ENCODE measurements around the gene DECR2.

The DECR2 gene

DNA sequence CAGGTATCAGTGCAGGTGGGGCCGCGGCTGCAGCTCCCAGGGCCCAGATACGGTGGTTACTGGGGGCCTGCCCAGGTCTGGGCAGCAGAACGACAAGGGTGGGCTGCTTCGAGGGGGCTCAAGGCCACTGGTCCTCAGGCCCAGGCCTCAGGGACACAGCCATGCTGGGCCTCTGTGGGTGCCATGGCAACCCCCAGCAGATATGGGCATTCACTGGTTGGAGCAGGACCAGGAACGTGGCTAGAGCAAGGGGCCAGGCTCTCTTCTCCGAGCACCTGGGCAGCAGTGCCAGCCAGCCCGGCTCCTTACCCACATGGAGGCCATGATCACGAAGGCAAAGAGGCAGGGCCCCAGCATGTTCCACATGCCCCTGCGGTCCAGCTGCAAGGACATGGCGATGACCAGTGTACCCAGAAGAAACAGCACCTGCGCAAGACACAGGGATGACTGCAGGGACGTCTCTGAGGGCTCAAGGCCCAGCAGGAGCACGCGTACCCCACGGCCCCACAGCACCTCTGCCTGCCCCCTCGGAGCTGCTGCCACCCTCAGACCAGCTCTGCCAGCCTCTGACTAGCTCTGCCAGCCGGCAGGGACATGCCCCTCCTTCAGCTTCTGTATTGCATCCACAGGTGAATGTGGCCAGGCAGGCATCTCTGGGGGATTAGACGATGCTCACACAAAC, 29.2 kb upstream of the DECR2 start:
- TF ChIP-seq ARNTL (CRISPR knock-in tag; IDR thresholded peaks at IDR 0.05; ENCODE audit: borderline replicate concordance, low read depth) = no peak
- no peak for TF ChIP-seq ZC3H10 (CRISPR knock-in tag; IDR thresholded peaks at IDR 0.05)
- no peak for TF ChIP-seq ESRRG (CRISPR knock-in tag; IDR thresholded peaks at IDR 0.05)
- TF ChIP-seq ZNF70 (CRISPR knock-in tag; IDR thresholded peaks at IDR 0.05) = no peak
- no peak for TF ChIP-seq CSDC2 (CRISPR knock-in tag; IDR thresholded peaks at IDR 0.05)
- TF ChIP-seq, protein P1, sequence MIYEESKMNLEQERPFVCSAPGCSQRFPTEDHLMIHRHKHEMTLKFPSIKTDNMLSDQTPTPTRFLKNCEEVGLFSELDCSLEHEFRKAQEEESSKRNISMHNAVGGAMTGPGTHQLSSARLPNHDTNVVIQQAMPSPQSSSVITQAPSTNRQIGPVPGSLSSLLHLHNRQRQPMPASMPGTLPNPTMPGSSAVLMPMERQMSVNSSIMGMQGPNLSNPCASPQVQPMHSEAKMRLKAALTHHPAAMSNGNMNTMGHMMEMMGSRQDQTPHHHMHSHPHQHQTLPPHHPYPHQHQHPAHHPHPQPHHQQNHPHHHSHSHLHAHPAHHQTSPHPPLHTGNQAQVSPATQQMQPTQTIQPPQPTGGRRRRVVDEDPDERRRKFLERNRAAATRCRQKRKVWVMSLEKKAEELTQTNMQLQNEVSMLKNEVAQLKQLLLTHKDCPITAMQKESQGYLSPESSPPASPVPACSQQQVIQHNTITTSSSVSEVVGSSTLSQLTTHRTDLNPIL (CRISPR knock-in tag; IDR thresholded peaks at IDR 0.05; ENCODE audit: low read depth) = no peak
- no peak for TF ChIP-seq BACH2 (CRISPR knock-in tag; IDR thresholded peaks at IDR 0.05; ENCODE audit: borderline replicate concordance)
- TF ChIP-seq, protein P2, sequence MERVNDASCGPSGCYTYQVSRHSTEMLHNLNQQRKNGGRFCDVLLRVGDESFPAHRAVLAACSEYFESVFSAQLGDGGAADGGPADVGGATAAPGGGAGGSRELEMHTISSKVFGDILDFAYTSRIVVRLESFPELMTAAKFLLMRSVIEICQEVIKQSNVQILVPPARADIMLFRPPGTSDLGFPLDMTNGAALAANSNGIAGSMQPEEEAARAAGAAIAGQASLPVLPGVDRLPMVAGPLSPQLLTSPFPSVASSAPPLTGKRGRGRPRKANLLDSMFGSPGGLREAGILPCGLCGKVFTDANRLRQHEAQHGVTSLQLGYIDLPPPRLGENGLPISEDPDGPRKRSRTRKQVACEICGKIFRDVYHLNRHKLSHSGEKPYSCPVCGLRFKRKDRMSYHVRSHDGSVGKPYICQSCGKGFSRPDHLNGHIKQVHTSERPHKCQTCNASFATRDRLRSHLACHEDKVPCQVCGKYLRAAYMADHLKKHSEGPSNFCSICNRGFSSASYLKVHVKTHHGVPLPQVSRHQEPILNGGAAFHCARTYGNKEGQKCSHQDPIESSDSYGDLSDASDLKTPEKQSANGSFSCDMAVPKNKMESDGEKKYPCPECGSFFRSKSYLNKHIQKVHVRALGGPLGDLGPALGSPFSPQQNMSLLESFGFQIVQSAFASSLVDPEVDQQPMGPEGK (CRISPR knock-in tag; IDR thresholded peaks at IDR 0.05; ENCODE audit: borderline replicate concordance) = no peak
- no peak for ATAC-seq

DNA sequence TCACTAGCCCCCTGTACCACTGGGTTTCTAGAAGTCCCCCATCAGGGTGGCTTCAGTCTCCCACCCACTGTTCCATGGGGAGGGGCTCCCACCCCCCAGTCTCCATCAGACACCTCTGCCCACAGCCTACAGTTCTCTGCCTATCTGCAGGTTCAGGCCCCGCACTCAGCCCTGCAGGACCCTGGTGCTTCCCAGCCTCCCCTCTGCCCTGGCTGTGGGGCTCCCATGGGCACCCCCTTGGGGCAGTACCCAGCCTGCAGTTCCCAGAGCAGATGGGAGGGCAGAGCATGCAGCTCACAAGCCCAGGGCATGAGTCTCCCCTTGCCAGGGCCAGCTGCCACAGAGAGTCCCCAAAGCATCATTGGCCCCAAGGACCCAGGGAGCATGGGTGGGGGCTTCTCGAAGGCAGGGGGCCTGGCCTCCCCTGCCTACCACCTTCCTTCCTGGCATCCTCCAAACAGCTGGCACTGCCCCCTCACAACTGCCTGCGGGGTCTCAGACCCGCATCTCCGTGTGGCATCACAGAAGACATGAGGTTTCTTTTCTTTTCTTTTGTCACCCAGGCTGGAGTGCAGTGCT, 28.6 kb upstream of the DECR2 start:
- TF ChIP-seq ZFP3 (CRISPR knock-in tag; IDR thresholded peaks at IDR 0.05) (no peak), ZFP30 (CRISPR knock-in tag; IDR thresholded peaks at IDR 0.05) (no peak), ZC3H10 (CRISPR knock-in tag; IDR thresholded peaks at IDR 0.05) (no peak), GLIS3 (CRISPR knock-in tag; IDR thresholded peaks at IDR 0.05) (no peak), ISL1 (CRISPR knock-in tag; IDR thresholded peaks at IDR 0.05) (no peak), ZNF565 (CRISPR knock-in tag; conservative IDR thresholded peaks at IDR 0.05; ENCODE audit: low read depth) (no peak), CSDC2 (CRISPR knock-in tag; IDR thresholded peaks at IDR 0.05) (no peak), TCF4 (CRISPR knock-in tag; IDR thresholded peaks at IDR 0.05; ENCODE audit: borderline replicate concordance) (no peak), TOX (CRISPR knock-in tag; IDR thresholded peaks at IDR 0.05; ENCODE audit: borderline replicate concordance) (no peak), RARB (CRISPR knock-in tag; IDR thresholded peaks at IDR 0.05) (no peak)
- TF ChIP-seq, protein P3, sequence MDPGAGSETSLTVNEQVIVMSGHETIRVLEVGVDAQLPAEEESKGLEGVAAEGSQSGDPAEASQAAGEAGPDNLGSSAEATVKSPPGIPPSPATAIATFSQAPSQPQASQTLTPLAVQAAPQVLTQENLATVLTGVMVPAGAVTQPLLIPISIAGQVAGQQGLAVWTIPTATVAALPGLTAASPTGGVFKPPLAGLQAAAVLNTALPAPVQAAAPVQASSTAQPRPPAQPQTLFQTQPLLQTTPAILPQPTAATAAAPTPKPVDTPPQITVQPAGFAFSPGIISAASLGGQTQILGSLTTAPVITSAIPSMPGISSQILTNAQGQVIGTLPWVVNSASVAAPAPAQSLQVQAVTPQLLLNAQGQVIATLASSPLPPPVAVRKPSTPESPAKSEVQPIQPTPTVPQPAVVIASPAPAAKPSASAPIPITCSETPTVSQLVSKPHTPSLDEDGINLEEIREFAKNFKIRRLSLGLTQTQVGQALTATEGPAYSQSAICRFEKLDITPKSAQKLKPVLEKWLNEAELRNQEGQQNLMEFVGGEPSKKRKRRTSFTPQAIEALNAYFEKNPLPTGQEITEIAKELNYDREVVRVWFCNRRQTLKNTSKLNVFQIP (CRISPR knock-in tag; IDR thresholded peaks at IDR 0.05; ENCODE audit: borderline replicate concordance, low read depth) = no peak
- TF ChIP-seq, protein P4, sequence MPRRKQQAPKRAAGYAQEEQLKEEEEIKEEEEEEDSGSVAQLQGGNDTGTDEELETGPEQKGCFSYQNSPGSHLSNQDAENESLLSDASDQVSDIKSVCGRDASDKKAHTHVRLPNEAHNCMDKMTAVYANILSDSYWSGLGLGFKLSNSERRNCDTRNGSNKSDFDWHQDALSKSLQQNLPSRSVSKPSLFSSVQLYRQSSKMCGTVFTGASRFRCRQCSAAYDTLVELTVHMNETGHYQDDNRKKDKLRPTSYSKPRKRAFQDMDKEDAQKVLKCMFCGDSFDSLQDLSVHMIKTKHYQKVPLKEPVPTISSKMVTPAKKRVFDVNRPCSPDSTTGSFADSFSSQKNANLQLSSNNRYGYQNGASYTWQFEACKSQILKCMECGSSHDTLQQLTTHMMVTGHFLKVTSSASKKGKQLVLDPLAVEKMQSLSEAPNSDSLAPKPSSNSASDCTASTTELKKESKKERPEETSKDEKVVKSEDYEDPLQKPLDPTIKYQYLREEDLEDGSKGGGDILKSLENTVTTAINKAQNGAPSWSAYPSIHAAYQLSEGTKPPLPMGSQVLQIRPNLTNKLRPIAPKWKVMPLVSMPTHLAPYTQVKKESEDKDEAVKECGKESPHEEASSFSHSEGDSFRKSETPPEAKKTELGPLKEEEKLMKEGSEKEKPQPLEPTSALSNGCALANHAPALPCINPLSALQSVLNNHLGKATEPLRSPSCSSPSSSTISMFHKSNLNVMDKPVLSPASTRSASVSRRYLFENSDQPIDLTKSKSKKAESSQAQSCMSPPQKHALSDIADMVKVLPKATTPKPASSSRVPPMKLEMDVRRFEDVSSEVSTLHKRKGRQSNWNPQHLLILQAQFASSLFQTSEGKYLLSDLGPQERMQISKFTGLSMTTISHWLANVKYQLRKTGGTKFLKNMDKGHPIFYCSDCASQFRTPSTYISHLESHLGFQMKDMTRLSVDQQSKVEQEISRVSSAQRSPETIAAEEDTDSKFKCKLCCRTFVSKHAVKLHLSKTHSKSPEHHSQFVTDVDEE (CRISPR knock-in tag; IDR thresholded peaks at IDR 0.05) = no peak
- TF ChIP-seq, protein P1 (CRISPR knock-in tag; IDR thresholded peaks at IDR 0.05; ENCODE audit: low read depth) = no peak
- TF ChIP-seq, protein P5, sequence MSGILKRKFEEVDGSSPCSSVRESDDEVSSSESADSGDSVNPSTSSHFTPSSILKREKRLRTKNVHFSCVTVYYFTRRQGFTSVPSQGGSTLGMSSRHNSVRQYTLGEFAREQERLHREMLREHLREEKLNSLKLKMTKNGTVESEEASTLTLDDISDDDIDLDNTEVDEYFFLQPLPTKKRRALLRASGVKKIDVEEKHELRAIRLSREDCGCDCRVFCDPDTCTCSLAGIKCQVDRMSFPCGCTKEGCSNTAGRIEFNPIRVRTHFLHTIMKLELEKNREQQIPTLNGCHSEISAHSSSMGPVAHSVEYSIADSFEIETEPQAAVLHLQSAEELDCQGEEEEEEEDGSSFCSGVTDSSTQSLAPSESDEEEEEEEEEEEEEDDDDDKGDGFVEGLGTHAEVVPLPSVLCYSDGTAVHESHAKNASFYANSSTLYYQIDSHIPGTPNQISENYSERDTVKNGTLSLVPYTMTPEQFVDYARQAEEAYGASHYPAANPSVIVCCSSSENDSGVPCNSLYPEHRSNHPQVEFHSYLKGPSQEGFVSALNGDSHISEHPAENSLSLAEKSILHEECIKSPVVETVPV (CRISPR knock-in tag; IDR thresholded peaks at IDR 0.05) = no peak
- ATAC-seq = no peak

All from SK-N-SH treated with all-trans-retinoic acid at 6 μM for 48 hours (cell line).